Lung (tissue), 12 donors: Measurements from ENCODE around the gene SMIM44. TPM values are rescaled to one million over a fixed set of nuclear protein-coding genes. Genes with fewer than 3 reads are reported as not detected.

Experiments used
- ATAC-seq: fragments of 200-7000 bp; cut with Tn5 transposase; one replicate; pipeline ENCODE4 v1.9.1; 2020; ENCODE audit warnings: moderate number of reproducible peaks; ENCODE audit not compliant: insufficient read depth, low FRiP score
- DNase-seq, 3 donors: peaks; one replicate each; pipeline ENCODE4 v3.0.0-alpha.2; 2013 to 2017
- H3K27ac ChIP-seq, 2 donors: one replicate each; pipeline ENCODE4 v1.5.1; 2013; ENCODE audit warnings: mild to moderate bottlenecking in 2 of 2, moderate library complexity in 2 of 2, control low read depth in 1 of 2, inconsistent platforms in 1 of 2, low read depth in 1 of 2, low read length in 1 of 2
- H3K27me3 ChIP-seq, 3 donors: one replicate each; pipeline ENCODE4 v1.5.1; 2013; ENCODE audit warnings: low read length in 2 of 3; ENCODE audit not compliant: control insufficient read depth in 3 of 3, insufficient read depth in 3 of 3
- H3K36me3 ChIP-seq, 4 donors: one replicate each; pipeline ENCODE4 v1.5.1; 2013; ENCODE audit warnings: low read length in 4 of 4, mild to moderate bottlenecking in 1 of 4, moderate library complexity in 1 of 4; ENCODE audit not compliant: control insufficient read depth in 4 of 4, insufficient read depth in 4 of 4
- H3K4me1 ChIP-seq, 5 donors: one replicate each; pipeline ENCODE4 v1.5.1; 2013; ENCODE audit warnings: low read length in 5 of 5, mild to moderate bottlenecking in 2 of 5, moderate library complexity in 1 of 5; ENCODE audit not compliant: control insufficient read depth in 5 of 5, insufficient read depth in 5 of 5
- H3K4me3 ChIP-seq: one replicate; pipeline ENCODE4 v1.5.1; 2013; ENCODE audit warnings: mild to moderate bottlenecking, control low read depth, moderate library complexity
- H3K9ac ChIP-seq, 2 donors: one replicate each; pipeline ENCODE4 v1.5.1; 2013; ENCODE audit warnings: low read length in 2 of 2, control low read depth in 1 of 2; ENCODE audit not compliant: insufficient read depth in 1 of 2
- H3K9me3 ChIP-seq, 4 donors: one replicate each; pipeline ENCODE4 v1.5.1; 2013; ENCODE audit warnings: low read length in 3 of 4, mild to moderate bottlenecking in 1 of 4, moderate library complexity in 1 of 4; ENCODE audit not compliant: control insufficient read depth in 4 of 4, insufficient read depth in 3 of 4
- CTCF ChIP-seq: IDR thresholded peaks from 2 replicates; pipeline ENCODE4 v1.5.1; 2012; ENCODE audit warnings: mild to moderate bottlenecking; ENCODE audit errors: control extremely low read depth, extremely low read depth
- WGBS, 2 donors: extraction: QIAGEN DNeasy Blood & Tissue Kit; methylation state at CpG; one replicate each; pipeline ENCODE4 v1.1.7; 2013; 5-methylcytosine and 5-hydroxymethylcytosine counted together
- polyA plus RNA-seq, 2 donors: library from polyadenylated mRNA; stranded (reverse); fragments of 200-250 nt; gene quantifications; one replicate each; pipeline ENCODE4 v1.2.1, GENCODE V29; 2013
- total RNA-seq, 2 donors: library from RNA; depleted of rRNA in 1 of 2; stranded (reverse); fragments of >200 nt in 1 of 2; gene quantifications; one replicate each; pipeline ENCODE4 v1.2.1, GENCODE V29; 2014 to 2021
- donor health status: control.
- donor health status: control.
- donor health status: Bipolar disorder and iron deficiency.
- donor health status: healthy.
- donor health status: DM: yes; HTN: yes; CAD: no.

Gene SMIM44
- total and polyA plus RNA-seq, 4 donors = not detected

- H3K27ac ChIP-seq = no peak overlapping the region
- peak in 1 of 3 donors; percentile 39 for DNase-seq
- peaks cover 0 to 3% (median 0%) of the 10 kb centered on the region in 3 donors for H3K27me3 ChIP-seq
- H3K9me3 ChIP-seq = no peaks in the 10 kb centered on the region
- H3K36me3 ChIP-seq = no peaks in the 10 kb centered on the region
- H3K4me3 ChIP-seq = no peak overlapping the region
- ATAC-seq = no peak
- WGBS, 2 donors = 31 to 35% methylated on average over 24 of the region's 24 CpGs
- TF ChIP-seq CTCF = peak; percentile 28
- H3K4me1 ChIP-seq = peaks cover 0 to 5% (median 0%) of the 10 kb centered on the region in 5 donors
- H3K9ac ChIP-seq = no peak overlapping the region
Observed at GRCh38 chr19:3471954-3472655, 11.1 kb downstream of the SMIM44 start.

- TF ChIP-seq CTCF = no peak
- Histone ChIP-seq H3K9me3 (no peaks in the 10 kb centered on the region), H3K9ac (no peak overlapping the region), H3K4me3 (no peak overlapping the region), H3K36me3 (peaks cover 0 to 3% (median 0%) of the 10 kb centered on the region in 4 donors), H3K27ac (no peak overlapping the region), H3K27me3 (no peaks in the 10 kb centered on the region), H3K4me1 (peaks cover 0 to 14% (median 0%) of the 10 kb centered on the region in 5 donors)
- 65 to 67% methylated on average over 11 of the region's 11 CpGs for WGBS, 2 donors
- no peak for ATAC-seq
- DNase-seq = no peak
Observed at GRCh38 chr19:3470500-3471128, 12.6 kb downstream of the SMIM44 start.

- TF ChIP-seq CTCF = no peak
- Histone ChIP-seq H3K27me3 (no peaks in the 10 kb centered on the region), H3K9ac (no peak overlapping the region), H3K4me1 (peaks cover 0 to 14% (median 0%) of the 10 kb centered on the region in 5 donors), H3K4me3 (no peak overlapping the region), H3K27ac (no peak overlapping the region), H3K9me3 (no peaks in the 10 kb centered on the region), H3K36me3 (peaks cover 0 to 6% (median 0%) of the 10 kb centered on the region in 4 donors)
- ATAC-seq (no peak), DNase-seq (no peak)
- 53 to 56% methylated on average over 14 of the region's 14 CpGs for WGBS, 2 donors
Observed at GRCh38 chr19:3469638-3470499, 13.4 kb downstream of the SMIM44 start.
